Lower leg skin (tissue), 4 donors: ENCODE measurements around the gene ARHGAP44. TPM values are rescaled to one million over a fixed set of nuclear protein-coding genes. Genes with fewer than 3 reads are reported as not detected.

Source experiments
- DNase-seq, 2 donors: peaks; one replicate each; pipeline ENCODE4 v3.0.0-alpha.2; 2019; ENCODE audit warnings: low spot score in 2 of 2
- H3K4me3 ChIP-seq: fragments of 200-600 bp; sonication (generic); 2 replicates; pipeline ENCODE4 v1.5.1; 2017; ENCODE audit warnings: mild to moderate bottlenecking, low read depth; ENCODE audit not compliant: poor library complexity, severe bottlenecking
- POLR2A ChIP-seq, 2 donors: fragments of 450-650 bp; IDR thresholded peaks; one replicate each; pipeline ENCODE4 v1.6.1; 2016 to 2017; ENCODE audit warnings: antibody characterized with exemption in 2 of 2, mild to moderate bottlenecking in 1 of 2, moderate library complexity in 1 of 2
- WGBS, 2 donors: methylation state at CpG; one replicate each; pipeline ENCODE4 v1.1.5; 2018; 5-methylcytosine and 5-hydroxymethylcytosine counted together
- intact Hi-C: fragments of 100-400 bp; cut with DNase I; formaldehyde crosslinking; loops from one replicate; pipeline ENCODE4 v1.15.0; 2023; ENCODE audit warnings: low total_unique reads
- total RNA-seq, 4 donors: library from RNA; depleted of rRNA; stranded (reverse); fragments of >200 nt; gene quantifications; one replicate each; pipeline ENCODE4 v1.1.0, GENCODE V29; 2016
- TF ChIP-seq, protein P1 (sequence below), 3 donors: fragments of 450-650 bp; IDR thresholded peaks; one replicate each; pipeline ENCODE4 v1.5.1; 2016; ENCODE audit warnings: antibody characterized with exemption in 3 of 3, mild to moderate bottlenecking in 3 of 3, moderate library complexity in 2 of 3

The ARHGAP44 gene
- total RNA-seq, 4 donors from 2014 or later, result 2.9 to 8.0 (median 3.0) TPM

DNA sequence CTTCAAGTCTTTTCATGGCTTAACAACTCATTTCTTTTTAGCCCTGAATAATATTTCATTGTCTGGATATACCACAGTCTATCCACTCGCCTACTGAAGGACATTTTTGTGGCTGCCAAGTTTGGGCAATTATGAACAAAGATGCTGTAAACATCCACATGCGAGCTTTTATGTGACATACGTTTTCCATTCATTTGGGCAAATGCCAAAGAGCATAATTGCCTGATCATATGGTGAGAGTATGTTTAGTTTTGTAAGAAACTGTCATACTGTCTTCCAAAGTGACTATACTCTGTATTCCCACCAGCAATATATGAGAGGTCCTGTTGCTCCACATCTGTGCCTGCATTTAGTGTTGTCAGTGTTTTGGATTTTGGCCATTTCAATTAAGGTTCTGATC is 147.2 kb downstream of the ARHGAP44 start:
- no peak overlapping the region for H3K4me3 ChIP-seq
- TF ChIP-seq POLR2A (IDR thresholded peaks at IDR 0.05), result no peak
- TF ChIP-seq, protein P1, sequence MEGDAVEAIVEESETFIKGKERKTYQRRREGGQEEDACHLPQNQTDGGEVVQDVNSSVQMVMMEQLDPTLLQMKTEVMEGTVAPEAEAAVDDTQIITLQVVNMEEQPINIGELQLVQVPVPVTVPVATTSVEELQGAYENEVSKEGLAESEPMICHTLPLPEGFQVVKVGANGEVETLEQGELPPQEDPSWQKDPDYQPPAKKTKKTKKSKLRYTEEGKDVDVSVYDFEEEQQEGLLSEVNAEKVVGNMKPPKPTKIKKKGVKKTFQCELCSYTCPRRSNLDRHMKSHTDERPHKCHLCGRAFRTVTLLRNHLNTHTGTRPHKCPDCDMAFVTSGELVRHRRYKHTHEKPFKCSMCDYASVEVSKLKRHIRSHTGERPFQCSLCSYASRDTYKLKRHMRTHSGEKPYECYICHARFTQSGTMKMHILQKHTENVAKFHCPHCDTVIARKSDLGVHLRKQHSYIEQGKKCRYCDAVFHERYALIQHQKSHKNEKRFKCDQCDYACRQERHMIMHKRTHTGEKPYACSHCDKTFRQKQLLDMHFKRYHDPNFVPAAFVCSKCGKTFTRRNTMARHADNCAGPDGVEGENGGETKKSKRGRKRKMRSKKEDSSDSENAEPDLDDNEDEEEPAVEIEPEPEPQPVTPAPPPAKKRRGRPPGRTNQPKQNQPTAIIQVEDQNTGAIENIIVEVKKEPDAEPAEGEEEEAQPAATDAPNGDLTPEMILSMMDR (IDR thresholded peaks at IDR 0.05), result no peak
- 44 to 58% methylated on average over 3 of the region's 3 CpGs for whole genome bisulfite sequencing, 2 donors
- no peak for DNase-seq
- intact Hi-C loops, result no loop called here

DNA sequence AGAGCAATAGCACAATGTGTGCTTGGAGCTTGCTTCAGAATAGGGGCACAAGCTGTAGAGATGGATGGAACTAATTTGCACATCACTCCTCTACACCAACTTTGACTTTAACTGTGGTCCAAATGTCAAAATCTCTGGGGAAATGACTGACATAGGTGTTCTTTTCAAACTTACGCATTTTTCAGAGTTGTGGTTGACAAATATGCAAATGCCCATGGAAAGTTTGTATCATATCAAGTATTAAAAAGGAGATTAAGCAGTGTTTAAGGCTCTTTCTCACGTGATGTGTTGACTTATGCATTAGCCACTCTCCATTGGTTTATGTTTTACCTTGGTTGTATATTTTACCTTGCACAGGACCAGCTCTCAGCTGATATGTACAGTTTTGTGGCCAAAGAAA is 151.4 kb downstream of the ARHGAP44 start:
- no peak for DNase-seq
- intact Hi-C loops, result no loop called here
- 82 to 86% methylated on average over 2 of the region's 2 CpGs for WGBS, 2 donors
- TF ChIP-seq, protein P1 (IDR thresholded peaks at IDR 0.05), result no peak
- no peak for TF ChIP-seq POLR2A (IDR thresholded peaks at IDR 0.05)
- H3K4me3 ChIP-seq, result no peak overlapping the region

DNA sequence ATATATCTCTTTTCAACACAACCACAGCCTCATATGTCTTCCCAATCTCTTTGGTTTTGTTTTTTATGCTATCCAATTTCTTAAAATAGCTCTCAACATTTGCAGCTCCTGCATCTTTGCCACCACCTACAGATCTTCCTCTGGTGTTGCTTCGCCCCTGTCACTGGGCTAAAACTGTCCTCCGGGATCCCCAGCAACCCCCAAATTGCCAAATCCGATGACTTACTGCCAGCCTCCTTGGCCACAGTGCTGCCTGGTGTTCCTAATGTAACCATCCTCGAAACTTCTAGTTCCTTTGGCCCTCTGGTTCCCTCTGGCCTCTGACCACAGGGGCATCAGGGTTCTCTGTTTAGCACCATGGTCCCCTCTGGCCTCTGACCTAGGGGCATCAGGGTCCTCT is 157.7 kb downstream of the ARHGAP44 start:
- intact Hi-C loops, result no loop called here
- no peak for TF ChIP-seq POLR2A (IDR thresholded peaks at IDR 0.05)
- TF ChIP-seq, protein P1 (IDR thresholded peaks at IDR 0.05), result no peak

DNA sequence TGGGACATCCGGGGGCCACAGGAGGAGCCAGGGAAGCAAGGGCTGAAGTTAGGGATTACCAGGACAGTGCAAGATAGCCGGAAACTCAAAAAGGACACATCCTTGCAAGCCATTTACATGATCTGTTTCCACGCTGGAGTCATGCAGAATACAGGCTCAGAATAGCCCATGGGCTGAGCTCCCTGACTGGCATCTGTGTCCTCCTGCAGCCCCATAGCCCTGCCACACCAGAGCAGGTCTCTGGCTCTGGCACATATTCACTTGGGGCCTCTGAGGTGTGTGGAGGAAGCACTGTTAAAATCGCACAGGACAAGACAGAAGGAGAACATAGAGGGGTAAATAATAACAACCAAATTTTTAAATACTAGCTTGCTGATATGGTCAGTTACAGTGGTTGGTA is 162.7 kb downstream of the ARHGAP44 start:
- TF ChIP-seq, protein P1 (IDR thresholded peaks at IDR 0.05), result no peak
- TF ChIP-seq POLR2A (IDR thresholded peaks at IDR 0.05), result no peak
- H3K4me3 ChIP-seq, result no peak overlapping the region
- WGBS, 2 donors, result 90% methylated on average over 4 of the region's 4 CpGs
- intact Hi-C loops, result no loop called here
- no peak for DNase-seq

More for the DNA sequence above, 157.7 kb downstream of the ARHGAP44 start:
- 82 to 91% methylated on average over 4 of the region's 4 CpGs for WGBS, 2 donors
- no peak overlapping the region for H3K4me3 ChIP-seq
- DNase-seq, result no peak

DNA sequence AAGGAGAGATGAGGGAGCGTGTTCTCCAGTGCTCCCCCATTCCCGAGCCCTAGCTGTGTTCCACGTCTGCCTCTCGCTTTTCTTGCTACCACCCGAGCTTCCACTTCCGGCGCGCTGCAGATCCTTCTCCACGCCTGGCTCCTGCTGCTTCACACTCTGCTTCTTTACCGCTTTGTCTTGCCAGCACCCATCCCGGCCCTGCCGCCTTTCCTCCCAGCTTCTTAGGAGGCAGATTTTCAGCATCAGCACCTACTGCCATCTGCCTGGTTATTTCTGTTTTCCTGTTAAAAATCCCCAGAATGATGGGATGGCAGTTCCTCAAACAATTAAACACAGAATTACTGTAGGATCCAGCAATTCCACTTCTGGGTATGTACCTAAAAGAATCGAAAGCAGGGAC is 163.9 kb downstream of the ARHGAP44 start:
- whole genome bisulfite sequencing, 2 donors, result 92 to 94% methylated on average over 13 of the region's 13 CpGs
- no peak for DNase-seq
- no peak for TF ChIP-seq POLR2A (IDR thresholded peaks at IDR 0.05)
- TF ChIP-seq, protein P1 (IDR thresholded peaks at IDR 0.05), result no peak
- H3K4me3 ChIP-seq, result no peak overlapping the region
- intact Hi-C loops, result no loop called here

DNA sequence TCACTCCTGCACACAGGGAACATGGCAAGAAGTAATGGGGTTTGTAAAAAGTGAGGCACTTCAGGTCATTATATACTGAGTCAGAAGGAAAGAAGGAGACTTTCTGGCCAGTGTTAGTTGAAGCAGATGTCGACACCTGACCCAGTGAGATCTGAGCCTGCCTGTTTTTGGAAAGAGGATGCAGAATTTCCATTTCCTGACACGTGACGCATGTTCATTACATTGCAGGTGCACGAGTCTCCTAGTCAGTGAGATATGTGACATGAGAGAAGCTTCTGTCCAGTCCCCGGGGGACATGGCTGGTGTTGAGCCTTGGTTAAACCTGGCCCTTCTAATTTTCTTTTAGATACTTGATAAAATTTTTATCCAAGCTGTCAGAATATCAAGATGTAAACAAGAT is 166.2 kb downstream of the ARHGAP44 start:
- no peak for DNase-seq
- TF ChIP-seq POLR2A (IDR thresholded peaks at IDR 0.05), result no peak
- TF ChIP-seq, protein P1 (IDR thresholded peaks at IDR 0.05), result no peak
- intact Hi-C loops, result no loop called here
- WGBS, 2 donors, result 84 to 90% methylated on average over 5 of the region's 5 CpGs
- no peak overlapping the region for H3K4me3 ChIP-seq
